ENCODE results near the gene SYNE2. TPM values are rescaled to one million over a fixed set of nuclear protein-coding genes. Genes with fewer than 3 reads are reported as not detected.

The SYNE2 gene
- total and polyA plus RNA-seq, 9 donors = 65.1 to 262 (median 180) TPM

GRCh38 chr14:63881926-63882325 is 29.1 kb downstream of the SYNE2 start:
- Histone ChIP-seq H3K27me3 (no peaks in the 10 kb centered on the region), H3K4me1 (ENCODE audit: insufficient read depth) (peaks cover 9% of the 10 kb centered on the region), H3K36me3 (no peaks in the 10 kb centered on the region), H3K27ac (no peak overlapping the region), H3K9me3 (no peaks in the 10 kb centered on the region), H3K4me3 (no peak overlapping the region)
- intact Hi-C loops (cut with DNase I) = no loop called here
- TF ChIP-seq CTCF (IDR thresholded peaks at IDR 0.05) (no peak), POLR2A (IDR thresholded peaks at IDR 0.05) (no peak), EP300 (IDR thresholded peaks at IDR 0.05) (no peak)
- no peak for DNase-seq
- WGBS, 3 donors = 73 to 77% (median 75%) methylated on average over 5 of the region's 5 CpGs

GRCh38 chr14:63887899-63888298 is 35.1 kb downstream of the SYNE2 start:
- Histone ChIP-seq H3K4me1 (ENCODE audit: insufficient read depth) (peaks cover 8% of the 10 kb centered on the region), H3K27ac (no peak overlapping the region), H3K36me3 (no peaks in the 10 kb centered on the region), H3K4me3 (no peak overlapping the region), H3K9me3 (no peaks in the 10 kb centered on the region), H3K27me3 (no peaks in the 10 kb centered on the region)
- no peak for TF ChIP-seq EP300 (IDR thresholded peaks at IDR 0.05)
- no peak for TF ChIP-seq POLR2A (IDR thresholded peaks at IDR 0.05)
- TF ChIP-seq CTCF (IDR thresholded peaks at IDR 0.05) = no peak
- intact Hi-C loops (cut with DNase I) = no loop called here
- no peak for DNase-seq
- 93 to 98% (median 95%) methylated on average over 7 of the region's 7 CpGs for WGBS, 3 donors

GRCh38 chr14:63890553-63890952 is 37.7 kb downstream of the SYNE2 start:
- intact Hi-C loops (cut with DNase I) = no loop called here
- H3K27ac ChIP-seq = no peak overlapping the region
- WGBS, 3 donors = 76 to 82% (median 79%) methylated on average over 1 of the region's 1 CpG
- no peak overlapping the region for H3K4me3 ChIP-seq
- no peak for DNase-seq
- H3K4me1 ChIP-seq (ENCODE audit: insufficient read depth) = peaks cover 15% of the 10 kb centered on the region
- H3K36me3 ChIP-seq = no peaks in the 10 kb centered on the region
- no peaks in the 10 kb centered on the region for H3K9me3 ChIP-seq
- TF ChIP-seq EP300 (IDR thresholded peaks at IDR 0.05) (no peak), CTCF (IDR thresholded peaks at IDR 0.05) (no peak), POLR2A (IDR thresholded peaks at IDR 0.05) (no peak)
- no peaks in the 10 kb centered on the region for H3K27me3 ChIP-seq

GRCh38 chr14:63891148-63891975 is 38.6 kb downstream of the SYNE2 start:
- no peaks in the 10 kb centered on the region for H3K27me3 ChIP-seq
- no peak for TF ChIP-seq CTCF (IDR thresholded peaks at IDR 0.05)
- TF ChIP-seq POLR2A (IDR thresholded peaks at IDR 0.05) = no peak
- TF ChIP-seq EP300 (IDR thresholded peaks at IDR 0.05) = no peak
- H3K4me3 ChIP-seq = no peak overlapping the region
- peak in 4 of 5 donors; percentile 39 to 65 (median 52) for DNase-seq
- intact Hi-C loops (cut with DNase I) = no loop called here
- peaks cover 15% of the 10 kb centered on the region for H3K4me1 ChIP-seq (ENCODE audit: insufficient read depth)
- no peaks in the 10 kb centered on the region for H3K36me3 ChIP-seq
- WGBS, 3 donors = 16 to 29% (median 18%) methylated on average over 10 of the region's 10 CpGs
- H3K27ac ChIP-seq = peak overlapping the region in 1 of 2 donors; percentile 46
- H3K9me3 ChIP-seq = no peaks in the 10 kb centered on the region
